NCI-H510A treated with DMSO at 0.1 percent for 48 hours (cell line): ENCODE measurements around the gene MRPS18A.

ENCODE experiments used
- DNase-seq: peaks from one replicate; lab custom pipeline; 2025; lab: John Stamatoyannopoulos, UW

MRPS18A gene

DNA sequence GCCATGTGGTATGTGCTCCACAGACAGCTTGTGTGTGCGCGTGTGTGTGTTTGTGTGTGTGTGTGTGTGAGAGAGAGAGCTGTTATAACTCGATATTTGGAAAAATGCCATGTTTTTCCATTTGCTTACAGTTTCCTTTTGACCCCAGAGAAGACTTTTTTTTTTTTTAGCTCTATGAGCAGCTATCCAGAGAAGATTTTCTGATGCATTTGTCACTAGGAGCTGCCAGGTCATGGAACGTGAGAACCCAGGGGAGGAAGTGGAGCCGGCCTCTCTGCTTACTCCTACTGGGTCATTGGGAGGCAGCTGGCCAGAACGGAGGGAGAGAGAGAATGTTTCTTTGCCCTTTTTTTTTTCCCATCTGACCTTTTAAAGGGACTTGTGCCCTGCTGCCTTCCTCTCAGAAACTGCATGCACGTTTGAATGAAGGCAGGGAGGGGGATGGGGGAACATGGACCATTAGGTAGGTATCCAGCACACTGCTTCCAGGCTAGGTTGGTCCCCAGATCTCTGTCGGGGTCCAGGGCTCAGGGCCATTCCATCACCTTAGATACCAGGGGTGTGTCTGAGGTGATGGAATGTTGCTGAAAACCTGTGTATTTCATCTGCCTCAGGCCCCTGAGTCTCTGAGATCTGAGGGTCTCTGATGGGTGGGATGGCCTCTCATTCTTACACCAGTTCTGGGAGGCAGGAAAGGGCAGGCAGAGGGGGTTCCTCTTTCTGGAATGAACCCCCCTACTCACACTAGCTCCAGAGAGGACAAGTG lies 11.2 kb upstream of the MRPS18A start:
- DNase-seq, result peak; percentile 37

DNA sequence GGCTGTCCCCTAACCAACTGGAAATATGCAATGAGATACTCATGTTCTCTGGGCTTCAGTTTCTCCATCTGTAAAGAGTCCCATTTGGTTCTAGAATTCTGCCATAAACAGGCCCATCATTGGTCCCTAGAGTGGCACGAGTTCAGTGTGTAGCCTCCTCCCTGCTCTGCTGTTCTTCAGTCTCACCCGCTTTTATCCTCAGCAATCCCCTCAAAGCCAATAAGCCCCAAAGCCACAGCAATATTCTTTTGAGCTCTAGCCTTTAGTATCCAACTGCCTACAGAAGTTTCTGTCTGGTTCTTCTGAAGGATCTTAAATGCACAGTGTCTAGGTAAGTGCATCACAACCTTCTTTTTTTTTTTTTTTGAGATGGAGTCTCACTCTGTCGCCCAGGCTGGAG lies 9.8 kb upstream of the MRPS18A start:
- DNase-seq, result no peak

DNA sequence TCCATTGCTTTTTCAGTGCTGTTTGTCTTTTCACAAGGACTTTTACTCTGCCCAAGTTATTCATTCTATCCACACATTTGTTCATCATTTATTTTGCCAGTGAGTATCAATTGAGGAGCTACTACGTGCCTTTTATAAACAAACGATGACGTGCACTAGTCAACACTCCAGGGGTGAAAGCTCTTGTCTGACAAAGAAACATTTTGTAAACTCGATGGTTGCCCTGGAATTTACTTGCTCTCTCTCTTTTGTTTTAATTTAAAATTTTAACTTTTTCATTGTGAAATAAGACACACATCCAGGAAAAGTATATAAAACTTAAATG lies 8.3 kb upstream of the MRPS18A start:
- DNase-seq, result no peak

DNA sequence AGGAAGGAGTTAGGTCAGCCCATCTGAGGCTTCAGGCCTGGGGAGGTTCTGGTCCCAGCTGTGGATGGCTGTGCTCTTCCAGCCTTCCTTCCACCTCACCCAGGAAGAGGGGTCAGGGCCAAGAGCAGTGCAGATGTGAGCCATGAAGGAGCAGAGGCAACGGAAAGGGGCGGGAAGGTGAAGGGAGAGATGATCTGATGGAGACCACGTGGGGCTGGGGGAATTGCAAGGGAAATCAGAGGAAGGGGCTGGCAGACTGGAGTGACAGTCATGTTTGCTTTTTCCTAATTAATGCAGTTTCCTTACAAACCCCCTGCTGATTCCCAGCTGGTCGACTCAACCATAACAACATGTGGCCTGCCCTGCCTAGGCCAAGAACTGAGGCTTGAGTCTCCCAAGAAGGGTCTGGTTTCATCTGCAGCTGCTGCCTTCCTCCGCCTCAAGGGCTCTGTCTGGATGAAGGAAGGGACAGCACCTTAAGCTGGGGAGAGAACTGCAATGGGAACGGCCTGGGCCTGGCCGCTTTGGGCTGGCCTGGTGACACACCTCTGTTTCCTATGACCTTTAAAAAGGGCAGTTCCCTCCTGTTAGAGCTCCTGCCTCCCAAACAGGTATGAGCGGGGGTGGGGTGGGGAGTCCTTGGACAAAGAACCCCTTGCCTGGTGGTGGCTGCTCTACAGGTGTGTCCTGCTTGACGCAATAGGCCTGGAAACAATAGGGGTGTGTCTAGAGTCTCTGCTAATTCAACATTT lies 7.8 kb upstream of the MRPS18A start:
- peak; percentile 89 for DNase-seq

DNA sequence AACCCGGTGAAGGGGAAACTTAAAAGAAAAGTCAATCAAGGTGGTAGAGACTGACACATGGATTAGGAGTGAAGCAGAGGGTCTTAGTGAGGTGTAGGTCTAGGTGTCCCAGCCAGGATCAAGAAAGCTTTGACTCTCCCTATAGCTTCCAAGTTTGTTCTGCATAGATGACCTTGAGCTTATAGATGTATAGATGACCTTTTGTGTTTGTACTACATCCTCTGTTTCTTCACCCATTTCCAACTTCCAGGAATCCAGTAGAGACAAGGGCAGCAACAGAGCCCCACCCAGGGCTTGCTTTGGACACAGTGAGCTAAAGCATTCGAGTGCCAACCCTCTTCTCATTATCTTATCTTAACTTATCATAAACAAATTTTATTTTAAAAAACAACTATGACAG lies 1.8 kb upstream of the MRPS18A start:
- no peak for DNase-seq

DNA sequence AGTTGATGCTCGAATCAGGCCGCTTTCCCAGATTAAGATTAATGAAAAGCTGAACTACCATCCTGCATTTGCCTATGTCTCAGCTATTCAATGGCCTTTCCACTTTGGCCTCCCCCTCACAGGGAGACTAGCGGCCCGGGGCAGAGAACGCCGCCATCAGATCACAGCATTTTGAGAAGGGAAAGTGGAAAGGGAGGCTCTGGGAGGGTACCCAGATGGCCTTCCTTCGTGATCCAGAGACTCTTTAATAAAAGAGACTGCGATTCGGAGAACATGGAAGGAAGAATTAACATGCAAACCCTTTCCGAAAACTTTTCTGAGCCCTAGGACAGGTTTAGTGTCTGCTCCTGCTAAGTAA lies 533 bp downstream of the MRPS18A start:
- DNase-seq, result no peak

DNA sequence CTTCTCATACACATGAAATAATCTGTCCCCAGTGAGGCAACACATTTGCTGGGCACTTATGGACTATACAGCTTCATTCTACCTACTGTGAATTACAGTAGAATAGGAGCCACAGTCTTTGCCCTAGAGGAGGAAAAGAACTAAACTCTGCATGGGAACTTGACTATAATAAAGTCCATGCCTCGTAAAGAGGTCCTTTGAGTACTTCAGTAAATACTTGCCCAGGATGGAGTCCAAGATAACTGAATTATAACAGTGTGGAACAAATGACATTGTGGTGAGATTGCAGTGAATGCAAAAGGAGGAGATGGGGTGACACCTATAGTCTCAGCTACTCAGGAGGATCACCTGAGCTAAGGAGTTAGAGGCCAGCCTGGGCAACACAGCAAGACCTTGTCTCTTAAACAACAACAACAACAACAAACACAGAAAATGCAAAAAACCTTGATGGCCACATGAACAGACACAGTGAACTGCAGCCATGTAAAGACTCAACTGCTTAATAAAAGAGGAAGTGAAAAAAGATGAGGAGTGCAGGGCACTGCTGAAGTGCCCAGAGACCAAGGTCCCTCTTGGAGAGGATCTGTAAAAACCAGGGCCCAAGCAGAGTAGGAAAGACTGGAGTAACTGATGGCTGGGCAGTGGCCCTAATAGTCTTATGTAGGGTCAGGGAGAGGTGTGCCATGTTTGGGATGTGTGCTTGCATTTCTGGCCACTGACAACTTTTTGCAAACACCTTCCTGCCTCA lies 3.7 kb downstream of the MRPS18A start:
- no peak for DNase-seq

DNA sequence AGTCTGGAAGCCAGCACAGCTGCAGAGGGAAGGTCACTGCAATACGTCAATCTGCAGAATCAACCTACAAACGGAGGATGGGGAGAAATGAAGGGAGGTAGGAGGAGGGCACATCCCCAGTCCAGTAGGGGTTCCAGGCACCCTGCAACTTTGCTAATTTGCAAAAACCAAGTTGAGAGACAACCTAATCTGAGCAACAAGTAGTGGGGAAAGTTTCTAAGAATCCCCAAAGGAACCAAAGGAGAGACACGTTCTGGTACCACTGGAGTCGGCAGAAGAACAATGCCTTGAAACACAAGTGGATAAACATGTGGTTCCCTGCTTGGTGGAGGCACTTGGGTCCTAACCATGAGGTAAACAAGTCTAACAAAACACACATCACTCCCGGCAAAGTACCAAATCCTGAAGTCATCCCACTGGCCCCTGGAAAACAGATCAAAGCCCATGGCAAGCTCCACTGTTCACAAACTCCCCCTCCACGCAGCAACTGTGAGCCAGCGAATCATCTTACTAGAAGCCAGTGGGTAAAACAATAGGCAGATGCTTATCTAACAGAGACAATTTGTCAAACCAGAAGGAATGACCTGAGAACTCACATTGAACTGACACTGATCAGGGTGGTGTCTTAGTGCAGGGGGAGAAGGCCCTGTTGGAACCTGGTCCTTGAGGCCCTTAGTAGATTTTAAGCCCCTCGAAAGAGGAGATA lies 4.7 kb downstream of the MRPS18A start:
- no peak for DNase-seq

DNA sequence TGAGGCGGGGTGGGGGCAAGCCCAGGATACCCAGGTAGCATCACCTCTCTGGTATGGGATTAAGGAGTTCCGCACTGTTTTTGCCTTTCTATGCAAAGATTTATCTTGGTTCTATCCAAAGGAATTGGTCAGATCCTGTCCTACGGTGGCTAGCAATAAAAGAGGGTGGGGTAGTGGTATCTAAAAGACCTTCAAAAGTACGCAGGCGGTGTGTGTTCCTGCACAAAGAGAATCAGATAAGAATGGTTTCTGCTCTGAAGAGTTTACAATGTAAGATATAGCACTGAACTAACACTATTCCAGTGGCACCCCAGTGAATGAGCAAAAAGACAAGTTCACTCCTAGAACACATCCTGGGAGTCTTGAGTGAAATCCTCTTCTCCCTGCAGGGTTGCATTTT lies 6.3 kb downstream of the MRPS18A start:
- no peak for DNase-seq

DNA sequence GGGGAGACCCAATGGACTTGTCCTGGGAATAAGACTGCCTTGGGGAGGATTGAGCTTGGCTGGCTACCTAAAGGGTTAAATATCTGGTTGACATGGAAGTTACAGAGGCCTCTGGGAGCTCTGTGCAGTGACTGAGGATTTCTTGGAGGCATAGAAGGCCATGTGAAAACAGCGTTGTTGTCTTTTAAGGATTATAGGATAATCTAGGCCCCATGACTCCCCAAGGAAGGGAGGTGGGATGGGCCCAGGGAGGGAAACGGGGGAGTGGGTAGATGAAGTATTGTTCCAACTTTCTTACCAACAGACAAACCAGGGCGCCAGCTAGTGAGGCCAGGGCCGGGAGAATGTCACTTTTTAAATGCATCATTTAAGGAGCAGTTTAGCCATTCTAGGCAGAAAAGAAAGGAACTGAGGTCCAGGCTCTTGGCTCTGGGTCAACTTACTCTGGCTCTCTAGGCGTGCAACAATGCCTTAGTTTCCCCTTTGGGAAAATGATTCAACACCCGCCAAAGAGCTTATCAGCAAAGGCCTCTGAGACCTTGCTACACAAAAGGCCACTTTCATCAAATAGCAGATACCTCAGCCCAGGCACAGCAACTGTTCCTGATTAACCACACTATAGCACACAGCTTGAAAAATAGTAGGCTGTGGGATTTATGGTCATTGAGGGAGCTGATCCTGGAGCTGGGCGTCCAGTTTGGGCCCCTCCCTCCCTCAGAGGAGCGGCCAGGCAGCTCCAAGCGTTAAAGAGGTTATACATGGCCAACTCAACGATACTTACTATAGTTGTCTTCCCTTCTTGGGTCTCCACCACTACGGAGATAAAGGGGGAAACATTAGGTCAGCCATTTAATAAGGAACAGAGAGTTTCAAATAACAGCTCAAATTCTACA lies 7.0 kb downstream of the MRPS18A start:
- no peak for DNase-seq

DNA sequence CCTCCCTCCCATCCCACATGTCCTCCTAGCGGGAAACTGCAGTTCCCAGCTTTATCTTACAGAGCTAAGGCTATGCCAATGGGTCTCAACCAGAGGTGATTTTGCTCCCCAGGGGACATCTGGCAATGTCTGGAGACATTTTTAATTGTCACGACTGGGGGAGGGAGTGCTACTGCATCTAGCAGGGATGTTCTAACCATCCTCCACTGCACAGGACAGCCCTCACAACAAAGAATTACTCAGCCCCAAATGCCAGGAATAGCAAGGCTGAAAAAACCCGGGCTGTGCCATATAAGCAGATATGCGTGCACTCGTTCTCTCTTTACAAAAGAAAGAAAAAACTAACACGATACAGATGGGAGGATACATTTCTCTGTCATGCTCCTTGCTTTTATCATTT lies 8.5 kb downstream of the MRPS18A start:
- no peak for DNase-seq

DNA sequence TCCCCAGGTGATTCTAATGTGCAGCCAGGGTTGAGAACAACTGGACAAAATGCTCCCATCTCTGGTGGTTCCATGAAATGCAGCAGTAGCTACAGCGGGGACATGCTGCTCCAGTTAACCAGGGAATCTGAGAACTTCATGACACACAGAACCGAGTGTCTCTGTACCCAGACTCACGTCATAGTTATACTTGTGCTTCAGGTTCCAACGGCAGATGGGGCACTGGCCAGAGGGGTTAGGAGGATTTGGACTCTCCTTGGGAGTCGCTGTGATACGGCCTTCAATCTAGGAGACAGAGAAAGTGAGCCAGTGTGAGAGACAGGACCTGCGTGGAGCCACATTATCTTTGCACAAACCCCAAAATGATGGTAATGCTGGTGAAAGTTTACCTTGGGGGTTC lies 9.2 kb downstream of the MRPS18A start:
- no peak for DNase-seq

DNA sequence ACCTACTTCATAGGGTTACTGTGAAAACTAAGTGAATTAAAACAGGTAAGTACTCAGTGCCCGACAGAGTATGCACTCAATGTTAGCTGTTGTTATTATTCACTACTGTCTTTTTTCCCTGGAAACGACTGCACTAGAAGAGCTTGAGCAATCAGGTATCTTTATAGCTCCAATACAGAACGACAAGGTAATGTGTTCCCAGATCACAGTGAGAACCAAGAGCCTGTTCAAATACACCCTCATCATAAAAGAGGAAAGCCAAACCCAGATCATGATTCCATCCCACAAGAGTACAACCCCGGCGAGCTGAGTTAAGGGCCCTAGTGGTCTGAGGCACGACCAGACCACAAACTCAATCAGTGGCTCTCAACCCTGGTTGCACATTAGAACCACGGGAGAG lies 9.8 kb downstream of the MRPS18A start:
- DNase-seq, result no peak

DNA sequence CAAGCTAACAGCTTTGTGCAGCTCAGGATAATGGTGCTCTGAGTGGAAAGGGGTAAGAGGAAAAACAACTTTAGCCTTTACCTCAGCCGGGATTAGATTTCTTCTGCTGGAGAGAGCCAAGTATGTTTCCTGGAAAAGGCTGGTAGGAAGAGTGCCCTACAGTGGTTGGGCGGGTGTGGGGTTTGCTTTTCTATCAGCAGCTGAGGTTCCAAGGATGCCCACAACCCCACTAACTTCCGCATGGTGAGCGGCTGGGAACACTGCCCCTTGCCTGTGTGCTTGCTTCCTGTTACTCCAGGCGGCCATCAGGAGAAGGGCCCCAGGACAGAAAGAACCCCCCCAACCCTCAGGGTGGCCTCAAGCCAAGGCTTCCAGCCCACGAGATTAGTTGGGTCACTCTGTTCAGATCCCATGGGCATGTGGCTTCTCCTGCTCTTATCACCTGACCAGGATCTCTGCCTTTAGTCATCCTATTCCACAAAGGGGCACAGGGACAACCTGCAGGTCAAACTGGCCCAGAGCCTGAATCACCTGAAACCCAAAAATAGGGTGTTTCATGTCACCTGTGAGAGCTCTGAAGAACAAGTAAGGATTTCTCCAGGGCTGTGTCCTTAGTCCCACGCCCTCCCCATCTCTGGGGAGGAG lies 10.5 kb downstream of the MRPS18A start:
- DNase-seq, result no peak

DNA sequence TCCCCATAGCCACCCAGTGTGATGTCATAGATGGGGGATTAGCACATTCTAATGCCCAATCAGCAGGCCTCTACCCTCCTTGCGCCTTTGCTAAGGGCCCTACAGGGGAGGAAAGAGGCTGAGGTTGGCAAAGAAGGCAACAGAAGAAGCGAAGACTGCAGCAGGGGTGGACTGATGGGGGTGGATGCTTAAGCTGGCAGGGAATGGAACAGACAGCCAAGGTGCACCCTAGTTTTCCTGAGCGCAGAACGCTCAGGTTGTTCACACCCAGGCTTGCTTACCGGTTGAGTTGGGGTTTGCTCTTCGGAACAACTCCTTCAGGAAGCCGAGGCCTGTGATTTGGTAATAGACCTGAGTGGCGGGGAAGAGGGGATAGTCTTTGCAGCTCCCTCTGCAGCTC lies 12.7 kb downstream of the MRPS18A start:
- DNase-seq, result no peak

DNA sequence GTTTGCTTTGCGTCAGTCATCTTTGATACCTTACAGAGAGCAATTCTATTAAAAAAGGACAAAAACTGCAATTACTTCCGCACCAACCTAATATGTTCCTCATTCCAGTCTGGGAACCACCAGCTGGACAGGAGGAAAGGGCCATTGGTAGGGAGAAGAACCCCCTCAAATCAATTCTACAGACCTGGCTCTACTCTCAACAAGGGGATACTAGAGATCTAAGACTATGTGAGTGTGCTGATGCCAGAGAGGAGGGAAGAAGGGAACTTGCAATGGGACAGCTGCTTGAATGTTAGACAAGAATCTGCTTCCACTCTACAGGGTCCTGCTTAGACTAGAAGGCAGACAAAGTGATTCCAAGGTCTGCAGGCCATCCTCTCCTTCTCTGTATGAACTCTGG lies 13.3 kb downstream of the MRPS18A start:
- no peak for DNase-seq

DNA sequence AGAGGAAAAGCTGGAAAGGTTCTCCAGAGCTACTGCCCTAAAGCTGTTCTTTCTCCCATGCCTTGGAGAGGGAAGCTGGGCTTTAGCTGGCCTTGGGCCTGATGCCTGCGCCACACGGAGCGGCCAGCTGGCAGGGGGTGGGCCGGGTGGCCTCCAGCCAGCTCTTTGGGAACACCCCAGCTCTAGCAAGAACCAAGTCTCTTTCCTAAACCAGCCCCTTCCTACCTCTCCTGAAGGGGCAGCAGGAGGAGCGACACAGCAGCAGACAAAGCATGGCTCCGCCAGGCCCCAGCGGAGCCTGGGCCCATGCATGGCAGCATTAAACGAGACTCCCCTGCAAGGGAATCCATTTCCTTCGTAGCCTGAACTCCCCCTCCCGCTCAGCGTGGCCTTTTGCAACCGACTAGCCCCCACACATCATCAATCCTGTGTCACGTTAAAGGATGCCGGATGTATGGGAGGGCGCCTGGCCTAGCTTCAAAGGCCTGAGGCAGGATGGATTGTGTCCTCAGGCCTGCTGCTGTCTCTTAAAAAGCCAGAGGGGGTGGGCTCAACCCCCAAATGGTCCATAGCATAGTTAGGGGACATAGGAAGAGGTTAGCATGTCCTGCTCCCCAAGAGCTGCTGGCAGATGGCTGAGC lies 14.0 kb downstream of the MRPS18A start:
- DNase-seq, result no peak

DNA sequence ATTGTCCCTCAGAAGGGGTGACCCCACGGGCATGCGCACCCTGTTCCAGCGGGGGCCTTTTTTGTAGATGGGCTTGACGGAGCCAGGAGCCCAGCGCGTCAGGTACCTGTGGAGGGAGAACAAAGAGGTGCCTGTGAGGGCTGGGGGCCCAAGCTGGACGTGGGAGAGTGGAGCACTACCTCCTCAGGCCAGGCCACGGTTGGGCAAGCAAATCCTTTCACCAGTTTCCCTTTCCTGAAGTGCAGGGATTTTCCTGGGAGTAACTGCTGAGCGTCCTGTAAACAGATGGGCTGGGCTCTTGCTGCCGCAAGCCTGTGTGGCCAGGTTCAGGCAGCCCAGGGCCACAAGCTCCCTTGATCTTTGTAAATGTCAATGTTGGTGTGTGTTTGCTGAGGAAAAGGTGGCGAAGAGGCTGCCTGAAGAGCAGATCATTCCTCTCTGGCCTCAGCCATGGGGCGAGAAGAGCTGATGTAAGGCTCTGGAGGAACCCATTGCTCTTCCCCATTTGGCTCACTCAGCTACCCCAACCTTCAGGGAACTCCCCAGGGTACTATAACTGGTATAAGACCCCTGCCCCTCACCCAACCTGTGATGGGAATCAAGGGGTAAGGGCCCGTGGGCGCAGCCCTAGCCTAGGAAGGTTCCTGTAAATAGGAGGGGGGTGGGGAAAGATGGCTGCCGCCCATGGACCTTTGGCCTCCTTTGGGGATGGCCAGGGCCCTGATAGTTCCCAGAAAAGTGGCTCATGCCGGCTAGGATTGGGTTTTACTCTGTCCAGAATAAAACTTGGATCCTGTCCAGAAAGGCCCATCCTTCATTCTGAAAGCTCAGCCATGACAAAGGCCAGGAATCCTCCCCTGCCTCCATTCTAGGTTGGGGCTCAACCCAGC lies 15.5 kb downstream of the MRPS18A start:
- no peak for DNase-seq

DNA sequence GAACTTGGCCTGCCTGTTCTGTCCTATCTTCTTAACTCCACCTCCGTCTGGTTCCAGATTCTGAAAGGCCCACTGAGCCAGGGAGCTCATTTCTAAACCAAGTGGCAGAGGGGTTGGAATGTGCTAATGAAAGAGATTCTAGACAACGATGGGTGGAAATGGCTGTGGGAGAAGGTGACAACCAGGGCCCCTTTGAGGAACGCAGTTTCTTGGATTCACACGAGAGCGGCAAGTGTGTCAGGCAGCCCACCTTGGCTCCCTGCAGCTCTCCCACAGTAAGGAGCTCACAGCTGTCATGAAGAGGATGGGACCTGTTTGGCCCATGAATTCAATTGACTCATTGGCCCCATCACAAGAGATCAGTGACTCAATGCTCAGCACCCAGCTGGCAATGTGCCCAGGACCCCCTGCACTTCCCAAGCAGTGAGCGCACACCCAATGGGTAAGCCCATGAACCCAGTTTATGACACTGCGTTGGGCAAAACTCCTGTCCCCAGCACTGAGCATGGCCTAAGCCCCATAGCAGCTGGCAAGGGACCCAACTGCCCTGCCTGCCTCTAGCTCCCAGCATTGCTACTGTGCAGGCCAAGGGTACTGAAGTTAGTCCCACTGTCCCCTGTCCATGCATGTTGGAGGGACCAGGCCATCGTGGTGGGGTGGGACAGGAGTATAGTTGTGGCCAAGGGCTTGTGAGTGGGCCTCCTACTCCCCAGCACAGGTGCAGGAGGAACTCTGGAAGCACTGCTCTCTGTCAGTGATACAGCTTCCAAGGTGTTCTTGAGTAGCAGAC lies 16.4 kb downstream of the MRPS18A start:
- no peak for DNase-seq
